ENCODE measurements around the gene MORN1.

DNA sequence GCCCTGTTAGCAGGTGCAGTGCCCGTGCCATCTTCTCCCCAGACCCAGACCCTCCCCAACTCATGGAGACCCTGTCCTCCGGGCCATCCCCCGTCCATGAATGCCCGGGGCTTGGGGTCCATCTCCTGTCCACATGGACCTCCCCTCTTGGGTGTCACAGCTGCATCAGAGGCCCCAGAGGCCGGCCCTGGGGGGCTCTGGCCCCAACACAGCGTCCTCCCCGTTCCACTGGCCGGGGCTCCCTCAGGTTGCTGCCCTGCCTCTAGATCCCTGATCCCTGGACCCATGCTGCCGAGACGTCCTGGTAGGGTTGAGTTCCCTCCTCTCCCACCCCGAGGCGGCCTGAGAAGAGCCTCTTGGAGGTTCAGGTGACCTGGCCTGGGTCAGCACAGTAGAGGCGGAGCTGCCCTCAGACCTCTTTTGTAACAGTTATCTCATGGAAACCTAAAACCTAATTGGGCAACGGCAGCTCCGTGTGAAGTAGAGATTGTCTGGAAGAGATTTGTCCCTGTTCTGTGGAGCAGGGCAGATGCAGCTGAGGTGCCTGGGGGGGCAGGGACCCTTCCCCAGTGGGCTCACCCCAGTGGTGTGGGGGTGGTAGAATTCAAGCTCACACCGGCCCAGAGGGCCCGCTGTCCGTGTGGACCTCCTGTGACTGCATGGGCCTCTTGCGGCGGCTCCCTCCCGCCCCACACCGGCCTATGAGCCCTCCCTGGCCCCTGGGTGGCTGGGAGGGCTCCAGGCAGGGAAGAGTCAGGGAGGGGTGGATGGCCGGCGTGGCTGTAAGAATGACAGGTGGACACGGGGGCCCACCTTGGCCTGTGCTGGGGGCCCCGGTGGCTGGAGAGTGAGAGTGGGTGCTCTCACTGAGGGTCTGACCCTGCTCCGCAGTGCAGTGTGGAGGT is 107.1 kb downstream of the MORN1 start:
- TF ChIP-seq, protein P1, sequence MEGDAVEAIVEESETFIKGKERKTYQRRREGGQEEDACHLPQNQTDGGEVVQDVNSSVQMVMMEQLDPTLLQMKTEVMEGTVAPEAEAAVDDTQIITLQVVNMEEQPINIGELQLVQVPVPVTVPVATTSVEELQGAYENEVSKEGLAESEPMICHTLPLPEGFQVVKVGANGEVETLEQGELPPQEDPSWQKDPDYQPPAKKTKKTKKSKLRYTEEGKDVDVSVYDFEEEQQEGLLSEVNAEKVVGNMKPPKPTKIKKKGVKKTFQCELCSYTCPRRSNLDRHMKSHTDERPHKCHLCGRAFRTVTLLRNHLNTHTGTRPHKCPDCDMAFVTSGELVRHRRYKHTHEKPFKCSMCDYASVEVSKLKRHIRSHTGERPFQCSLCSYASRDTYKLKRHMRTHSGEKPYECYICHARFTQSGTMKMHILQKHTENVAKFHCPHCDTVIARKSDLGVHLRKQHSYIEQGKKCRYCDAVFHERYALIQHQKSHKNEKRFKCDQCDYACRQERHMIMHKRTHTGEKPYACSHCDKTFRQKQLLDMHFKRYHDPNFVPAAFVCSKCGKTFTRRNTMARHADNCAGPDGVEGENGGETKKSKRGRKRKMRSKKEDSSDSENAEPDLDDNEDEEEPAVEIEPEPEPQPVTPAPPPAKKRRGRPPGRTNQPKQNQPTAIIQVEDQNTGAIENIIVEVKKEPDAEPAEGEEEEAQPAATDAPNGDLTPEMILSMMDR (IDR thresholded peaks at IDR 0.05; ENCODE audit: low read depth, low read length, poor library complexity, severe bottlenecking) = no peak
- no peak for TF ChIP-seq EZH2phosphoT487 (IDR thresholded peaks at IDR 0.05; ENCODE audit: borderline replicate concordance, low read length)
